ENCODE data around the gene FMNL3.

FMNL3 gene

GRCh38 chr12:49649892-49650291, 57.3 kb downstream of the FMNL3 start:
- no peak for DNase-seq

- no peak for DNase-seq
These were observed 57.8 kb downstream of the FMNL3 start for GRCh38 chr12:49649445-49649844.

DNA sequence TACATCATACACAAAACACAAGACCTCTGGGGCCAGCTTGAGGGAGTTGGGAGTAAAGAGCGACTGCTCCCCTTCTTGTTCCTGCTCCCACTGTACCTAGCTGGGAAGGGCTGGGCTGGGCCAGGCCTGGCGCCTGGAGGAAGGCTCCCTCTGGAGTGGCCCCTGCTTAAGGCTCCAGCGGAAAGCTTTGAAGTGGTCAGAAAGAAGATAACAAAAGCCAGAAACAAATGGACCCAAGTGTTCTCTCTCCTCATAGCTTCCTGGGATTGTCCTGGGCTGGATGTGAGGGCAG, 58.5 kb downstream of the FMNL3 start:
- DNase-seq, result no peak

DNA sequence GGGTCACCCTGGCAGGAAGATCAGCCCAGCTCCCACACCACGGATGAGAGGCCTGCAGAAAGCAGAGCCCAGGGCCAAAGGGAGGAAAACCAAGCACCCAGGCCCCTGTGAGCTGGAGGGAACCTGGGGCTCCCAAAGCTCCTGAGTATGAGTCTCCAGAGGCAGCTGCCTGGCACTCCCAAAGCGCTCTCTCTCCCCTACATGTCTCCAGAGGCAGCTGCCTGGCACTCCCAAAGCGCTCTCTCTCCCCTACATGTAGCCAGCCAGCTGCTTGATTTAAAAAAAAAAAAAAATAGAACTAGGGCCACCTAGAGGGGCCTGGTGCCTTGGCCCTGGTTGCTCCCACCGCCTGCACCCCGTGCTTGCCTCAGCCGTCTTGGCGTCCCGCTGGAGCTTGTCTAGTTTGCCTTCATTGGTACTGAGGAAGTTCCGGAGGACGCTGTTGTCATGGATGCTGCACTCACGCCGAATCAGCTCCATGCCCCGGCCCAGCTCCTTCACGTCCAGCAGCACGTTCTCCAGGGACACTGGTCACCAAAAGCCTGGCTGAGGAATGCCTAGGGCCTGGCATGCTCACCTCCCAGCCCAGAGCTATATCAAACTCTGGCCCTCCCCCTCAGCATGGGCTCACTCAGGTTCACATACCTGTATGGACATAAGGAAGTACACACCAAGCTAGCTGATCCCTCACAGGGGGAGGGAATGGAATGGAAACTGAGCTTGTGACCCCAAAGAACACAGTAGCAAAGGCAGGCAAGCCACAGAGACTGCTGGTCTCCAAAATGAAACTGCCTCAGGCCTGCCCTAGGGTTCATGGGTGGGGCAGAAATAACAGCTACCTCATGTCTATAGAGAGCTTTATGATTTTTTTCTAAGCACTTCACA, 59.1 kb downstream of the FMNL3 start:
- DNase-seq, result no peak

DNA sequence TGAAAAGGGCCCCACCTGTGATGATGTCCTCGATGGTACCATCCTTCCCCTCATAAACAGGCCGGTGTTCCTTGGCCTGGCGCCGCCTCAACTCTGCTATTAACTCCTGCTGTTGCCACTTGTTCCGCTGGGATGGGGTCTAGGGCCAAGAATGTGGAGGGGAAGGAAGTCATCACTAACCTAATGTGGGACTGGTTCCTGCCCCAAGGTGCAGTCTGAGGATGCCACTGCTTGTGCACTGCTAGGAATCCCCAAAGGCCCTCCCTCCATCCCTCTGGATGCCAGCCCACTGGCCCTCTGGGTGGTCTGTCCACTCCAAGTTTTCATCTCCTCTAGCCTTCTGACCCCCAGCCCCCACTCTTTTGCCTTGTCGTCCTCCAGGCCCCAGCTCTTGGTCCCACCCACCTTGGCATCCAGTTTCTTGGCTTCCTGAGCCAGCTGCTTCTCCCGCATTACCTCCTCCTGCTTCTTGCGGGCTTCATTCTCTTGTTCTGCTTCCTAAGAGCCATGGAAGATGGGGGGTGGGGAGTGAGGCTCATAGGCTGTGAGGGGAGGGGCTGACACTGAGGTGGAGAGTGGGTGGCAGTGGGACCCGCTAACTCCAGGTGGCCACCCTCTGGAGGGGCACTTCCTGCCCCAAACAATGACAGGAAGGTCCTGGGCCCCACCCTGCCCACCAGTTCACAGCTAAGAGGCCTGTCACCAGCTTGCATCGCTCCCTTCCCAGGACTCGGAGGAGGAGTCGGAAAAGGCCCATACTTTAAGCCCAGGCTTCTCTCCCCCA, 60.1 kb downstream of the FMNL3 start:
- no peak for DNase-seq

GRCh38 chr12:49646331-49646830, 60.8 kb downstream of the FMNL3 start:
- DNase-seq, result no peak

- no peak for DNase-seq
These were observed 61.8 kb downstream of the FMNL3 start for GRCh38 chr12:49645146-49646039.

- DNase-seq, result peak; percentile 82 to 84
These were observed 62.6 kb downstream of the FMNL3 start for GRCh38 chr12:49644620-49644994.

- no peak for DNase-seq
These were observed 63.1 kb downstream of the FMNL3 start for GRCh38 chr12:49643961-49644619.

DNA sequence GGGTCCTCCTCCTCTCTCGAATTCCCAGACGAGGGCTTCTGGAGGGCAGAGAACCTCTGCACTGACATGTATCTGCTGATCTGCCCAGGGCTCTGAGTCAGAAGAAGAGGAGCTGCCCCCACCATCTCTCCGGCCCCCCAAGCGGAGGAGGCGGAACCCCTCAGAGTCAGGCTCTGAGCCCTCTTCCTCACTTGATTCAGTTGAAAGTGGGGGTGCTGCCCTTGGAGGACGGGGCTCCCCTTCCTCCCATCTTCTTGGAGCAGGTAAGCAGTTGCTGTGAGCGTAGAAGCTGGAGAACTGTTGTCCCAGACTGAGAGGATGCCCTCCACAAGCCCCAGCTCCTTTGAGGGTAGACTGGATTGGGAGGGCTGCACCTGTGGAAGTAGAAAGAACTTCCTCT, 64.1 kb downstream of the FMNL3 start:
- DNase-seq, result no peak

DNA sequence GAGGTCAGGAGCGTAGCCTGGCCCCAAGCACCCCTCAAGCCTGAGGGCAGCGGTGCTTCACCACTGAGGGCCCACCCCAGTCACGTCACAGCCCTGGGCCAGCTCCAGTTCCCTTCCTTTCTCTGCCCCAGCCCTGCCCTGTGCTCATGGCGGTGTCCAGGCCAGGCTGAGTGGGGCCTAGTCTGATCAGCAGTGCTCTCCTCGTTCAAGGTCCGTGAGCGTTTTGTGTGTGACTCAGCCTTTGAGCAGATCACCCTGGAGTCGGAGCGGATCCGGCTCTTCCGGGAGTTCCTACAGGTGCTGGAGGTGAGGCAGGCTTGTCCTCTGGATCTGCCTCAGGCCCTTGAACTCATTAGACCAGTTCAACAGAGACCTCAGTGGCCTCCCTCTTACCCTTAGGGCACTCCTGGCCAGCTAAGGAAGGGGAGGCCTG, 64.8 kb downstream of the FMNL3 start:
- no peak for DNase-seq

- no peak for DNase-seq
These were observed 65.3 kb downstream of the FMNL3 start for GRCh38 chr12:49641748-49642369.

- DNase-seq, result peak; percentile 53 to 65
These were observed 70.0 kb downstream of the FMNL3 start for GRCh38 chr12:49636979-49637755.

GRCh38 chr12:49636574-49636973, 70.6 kb downstream of the FMNL3 start:
- DNase-seq, result no peak

GRCh38 chr12:49635656-49636055, 71.5 kb downstream of the FMNL3 start:
- no peak for DNase-seq

GRCh38 chr12:49635036-49635435, 72.2 kb downstream of the FMNL3 start:
- DNase-seq, result no peak

- DNase-seq, result no peak
These were observed 73.4 kb downstream of the FMNL3 start for GRCh38 chr12:49633703-49634345.

GRCh38 chr12:49632986-49633702, 74.1 kb downstream of the FMNL3 start:
- no peak for DNase-seq

GRCh38 chr12:49632401-49632800, 74.8 kb downstream of the FMNL3 start:
- DNase-seq, result no peak

- no peak for DNase-seq
These were observed 75.8 kb downstream of the FMNL3 start for GRCh38 chr12:49631336-49631907.
